Upper lobe of left lung (tissue), 4 donors: Measurements from ENCODE around the gene ANO6.

Experiments
- POLR2A ChIP-seq, 4 donors: fragments of 450-650 bp; IDR thresholded peaks; one replicate each; pipeline ENCODE4 v1.5.1; 2016 to 2017; ENCODE audit warnings: antibody characterized with exemption in 4 of 4, mild to moderate bottlenecking in 2 of 4
- TF ChIP-seq, protein P1 (sequence below), 6 experiments: fragments of 450-650 bp in 4 of 6; fragments of 200-600 bp in 2 of 6; sonication (generic) in 2 of 6; IDR thresholded peaks; one replicate each; pipeline ENCODE4 v1.5.1; 2016 to 2019; ENCODE audit warnings: antibody characterized with exemption in 6 of 6

DNA sequence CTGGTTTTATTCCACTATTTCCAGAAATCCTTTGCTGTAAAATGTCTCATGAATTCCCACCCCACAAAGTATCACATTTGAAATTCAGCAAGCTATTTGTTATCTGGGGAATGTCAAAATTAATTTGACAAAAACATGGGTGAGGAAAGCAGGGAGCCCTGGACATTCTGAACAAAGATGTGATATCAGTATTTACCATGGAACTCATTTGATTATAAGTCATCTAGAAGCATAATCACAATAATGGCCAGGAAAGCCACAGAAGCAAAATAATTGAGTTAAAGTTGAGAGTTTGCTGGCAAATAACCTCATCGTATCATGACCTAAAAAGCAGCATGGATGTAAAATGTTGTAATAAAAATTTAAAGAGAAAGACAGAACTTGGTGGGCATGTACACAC lies 96.1 kb downstream of the ANO6 start:
- TF ChIP-seq, protein P1, sequence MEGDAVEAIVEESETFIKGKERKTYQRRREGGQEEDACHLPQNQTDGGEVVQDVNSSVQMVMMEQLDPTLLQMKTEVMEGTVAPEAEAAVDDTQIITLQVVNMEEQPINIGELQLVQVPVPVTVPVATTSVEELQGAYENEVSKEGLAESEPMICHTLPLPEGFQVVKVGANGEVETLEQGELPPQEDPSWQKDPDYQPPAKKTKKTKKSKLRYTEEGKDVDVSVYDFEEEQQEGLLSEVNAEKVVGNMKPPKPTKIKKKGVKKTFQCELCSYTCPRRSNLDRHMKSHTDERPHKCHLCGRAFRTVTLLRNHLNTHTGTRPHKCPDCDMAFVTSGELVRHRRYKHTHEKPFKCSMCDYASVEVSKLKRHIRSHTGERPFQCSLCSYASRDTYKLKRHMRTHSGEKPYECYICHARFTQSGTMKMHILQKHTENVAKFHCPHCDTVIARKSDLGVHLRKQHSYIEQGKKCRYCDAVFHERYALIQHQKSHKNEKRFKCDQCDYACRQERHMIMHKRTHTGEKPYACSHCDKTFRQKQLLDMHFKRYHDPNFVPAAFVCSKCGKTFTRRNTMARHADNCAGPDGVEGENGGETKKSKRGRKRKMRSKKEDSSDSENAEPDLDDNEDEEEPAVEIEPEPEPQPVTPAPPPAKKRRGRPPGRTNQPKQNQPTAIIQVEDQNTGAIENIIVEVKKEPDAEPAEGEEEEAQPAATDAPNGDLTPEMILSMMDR (IDR thresholded peaks at IDR 0.05) = no peak
- no peak for TF ChIP-seq POLR2A (IDR thresholded peaks at IDR 0.05)
